HepG2 (cell line): ENCODE data around the gene SPAG7. TPM values are rescaled to one million over a fixed set of nuclear protein-coding genes. Genes with fewer than 3 reads are reported as not detected.

ENCODE experiments used
- ARNT2 ChIP-seq: sonication (generic); formaldehyde crosslinking; IDR thresholded peaks from 2 replicates; pipeline ENCODE4 v1.8.0; 2022; ENCODE audit warnings: mild to moderate bottlenecking, low read depth, missing genetic modification reagents, moderate library complexity
- ATF7 ChIP-seq, 2 experiments: fragments of 450-650 bp in 1 of 2; sonication (generic) in 1 of 2; formaldehyde crosslinking in 1 of 2; IDR thresholded peaks; 2 replicates each; pipeline versions ENCODE4 v1.4.0 to v1.6.1; 2016 to 2020; ENCODE audit warnings: antibody characterized with exemption in 1 of 2, mild to moderate bottlenecking in 1 of 2, missing genetic modification reagents in 1 of 2
- ATF7-NPFF ChIP-seq: sonication (generic); formaldehyde crosslinking; IDR thresholded peaks from 2 replicates; pipeline ENCODE4 v1.8.1; 2023; ENCODE audit warnings: mild to moderate bottlenecking, low read depth, missing genetic modification reagents, moderate library complexity
- CENPBD1 ChIP-seq: sonication (generic); formaldehyde crosslinking; IDR thresholded peaks from 2 replicates; pipeline ENCODE4 v1.8.0; 2022; ENCODE audit warnings: missing genetic modification reagents, low read depth, mild to moderate bottlenecking, borderline replicate concordance
- DNMT1 ChIP-seq: sonication (generic); formaldehyde crosslinking; IDR thresholded peaks from 2 replicates; pipeline ENCODE4 v1.5.1; 2020; ENCODE audit warnings: mild to moderate bottlenecking, missing genetic modification reagents
- EED ChIP-seq: sonication (generic); formaldehyde crosslinking; IDR thresholded peaks from 2 replicates; pipeline ENCODE4 v1.5.0; 2020; ENCODE audit warnings: mild to moderate bottlenecking, missing genetic modification reagents
- KIAA2018 ChIP-seq: sonication (generic); formaldehyde crosslinking; IDR thresholded peaks from 2 replicates; pipeline ENCODE4 v1.5.0; 2020; ENCODE audit warnings: mild to moderate bottlenecking, missing genetic modification reagents, borderline replicate concordance
- ONECUT2 ChIP-seq: sonication (generic); formaldehyde crosslinking; IDR thresholded peaks from 2 replicates; pipeline ENCODE4 v1.4.0; 2020; ENCODE audit warnings: missing genetic modification reagents
- STAG1 ChIP-seq: sonication (generic); formaldehyde crosslinking; IDR thresholded peaks from 2 replicates; pipeline ENCODE4 v1.4.0; 2020; ENCODE audit warnings: missing genetic modification reagents
- ZBTB2 ChIP-seq: sonication (generic); formaldehyde crosslinking; IDR thresholded peaks from 2 replicates; pipeline ENCODE4 v1.8.0; 2022; ENCODE audit warnings: low read depth, missing genetic modification reagents
- ZBTB43 ChIP-seq: sonication (generic); formaldehyde crosslinking; conservative IDR thresholded peaks from 2 replicates; pipeline ENCODE4 v1.4.0; 2020; ENCODE audit warnings: missing genetic modification reagents
- ZMYM2 ChIP-seq: sonication (generic); formaldehyde crosslinking; IDR thresholded peaks from 2 replicates; pipeline ENCODE4 v1.8.0; 2022; ENCODE audit warnings: mild to moderate bottlenecking, missing genetic modification reagents
- ZNF24 ChIP-seq: fragments of 450-650 bp; IDR thresholded peaks from 2 replicates; pipeline ENCODE4 v1.6.1; 2017; ENCODE audit warnings: antibody characterized with exemption, mild to moderate bottlenecking
- ZNF251 ChIP-seq: sonication (generic); formaldehyde crosslinking; IDR thresholded peaks from 2 replicates; pipeline ENCODE4 v1.9.0; 2021; ENCODE audit warnings: mild to moderate bottlenecking, missing genetic modification reagents
- ZNF605 ChIP-seq: sonication (generic); formaldehyde crosslinking; IDR thresholded peaks from 2 replicates; pipeline ENCODE4 v1.8.0; 2022; ENCODE audit warnings: mild to moderate bottlenecking, missing genetic modification reagents
- ZNF615 ChIP-seq: sonication (generic); formaldehyde crosslinking; IDR thresholded peaks from 2 replicates; pipeline ENCODE4 v1.5.0; 2020; ENCODE audit warnings: mild to moderate bottlenecking, missing genetic modification reagents, borderline replicate concordance
- ZNF660 ChIP-seq: sonication (generic); formaldehyde crosslinking; IDR thresholded peaks from 2 replicates; pipeline ENCODE4 v1.5.1; 2020; ENCODE audit warnings: mild to moderate bottlenecking, low read depth, missing genetic modification reagents, borderline replicate concordance
- ZNF674 ChIP-seq: sonication (generic); formaldehyde crosslinking; IDR thresholded peaks from 2 replicates; pipeline ENCODE4 v1.5.0; 2020; ENCODE audit warnings: low read depth, mild to moderate bottlenecking, missing genetic modification reagents
- polyA plus RNA-seq, 8 experiments: library from polyadenylated mRNA; depleted of rRNA in 3 of 8; stranded (reverse) in 7 of 8; unstranded in 1 of 8; fragments of >200 nt; fragmentation: Illumina TruSeq in 4 of 8; extraction: Trizol in 4 of 8; gene quantifications; 2 replicates each; pipeline versions ENCODE4 v1.2.1 to v1.2.3, GENCODE V29; 2011 to 2016; ENCODE audit warnings: low read depth in 4 of 8, missing spikeins in 1 of 8, mixed read lengths in 1 of 8; ENCODE audit not compliant: insufficient read depth in 1 of 8
- total RNA-seq, 5 experiments: library from RNA; depleted of rRNA; stranded (reverse); fragments of >200 nt; fragmentation: Illumina TruSeq; extraction: Trizol; gene quantifications; 2 replicates each; pipeline ENCODE4 v1.2.3, GENCODE V29; 2016; ENCODE audit warnings: low read depth in 1 of 5

Gene SPAG7
- total and polyA plus RNA-seq, 2 of the 13 experiments (the other 11 are each of a cell fraction or from before 2014, with no cell fraction given) = 51.0 to 59.0 TPM

- no peak for TF ChIP-seq KIAA2018 (CRISPR knock-in tag)
- TF ChIP-seq ZNF674 (CRISPR knock-in tag) = no peak
- TF ChIP-seq DNMT1 (CRISPR knock-in tag) = no peak
- no peak for TF ChIP-seq ONECUT2
- no peak for TF ChIP-seq ATF7 (IDR thresholded peaks at IDR 0.05)
- no peak for TF ChIP-seq ATF7 (CRISPR knock-in tag; IDR thresholded peaks at IDR 0.05)
- no peak for TF ChIP-seq ZBTB2 (CRISPR knock-in tag)
- no peak for TF ChIP-seq CENPBD1
- TF ChIP-seq ZBTB43 (CRISPR knock-in tag) = peak; percentile 73
- TF ChIP-seq ATF7-NPFF (CRISPR knock-in tag) = peak; percentile 28; the same call in 1 of the 2 replicates
- TF ChIP-seq ZMYM2 = no peak
- TF ChIP-seq ZNF605 (CRISPR knock-in tag) = peak; percentile 79; the same call in 1 of the 2 replicates
- TF ChIP-seq ZNF251 (CRISPR knock-in tag) = no peak
- no peak for TF ChIP-seq ZNF615 (CRISPR knock-in tag)
- TF ChIP-seq EED (CRISPR knock-in tag) = no peak; the same call in 1 of the 2 replicates
- no peak for TF ChIP-seq ARNT2
- TF ChIP-seq STAG1 (CRISPR knock-in tag) = no peak
- no peak for TF ChIP-seq ZNF660 (CRISPR knock-in tag)
- no peak for TF ChIP-seq ZNF24
Measured at GRCh38 chr17:4997302-4998026, 29.8 kb upstream of the SPAG7 start, which contains the start of the genes INCA1 and KIF1C (continued).
